Skeletal muscle satellite cell (primary cell): ENCODE measurements around the gene PRKCE.
"Not testable (repeated sequence)": the region's sequence is repeated elsewhere in the genome, so short reads cannot be mapped to it uniquely, and the experiment has no call there.

Source experiments
- H3K27me3 ChIP-seq: 2 replicates; pipeline ENCODE4 v1.7.0; 2013; ENCODE audit warnings: low read length; ENCODE audit not compliant: control insufficient read depth, insufficient read depth
- H3K36me3 ChIP-seq: 2 replicates; pipeline ENCODE4 v1.7.0; 2013; ENCODE audit warnings: mild to moderate bottlenecking, control low read depth, low read length; ENCODE audit not compliant: insufficient read depth
- H3K4me1 ChIP-seq: 2 replicates; pipeline ENCODE4 v1.7.0; 2013; ENCODE audit warnings: low read length; ENCODE audit not compliant: control insufficient read depth, insufficient read depth
- H3K4me2 ChIP-seq: 2 replicates; pipeline ENCODE4 v1.7.0; 2013; ENCODE audit warnings: mild to moderate bottlenecking, low read length
- H3K4me3 ChIP-seq: 2 replicates; pipeline ENCODE4 v1.7.0; 2013; ENCODE audit warnings: low read length
- H3K9ac ChIP-seq: 2 replicates; pipeline ENCODE4 v1.7.0; 2013; ENCODE audit warnings: mild to moderate bottlenecking, low read depth, low read length, moderate library complexity
- H3K9me3 ChIP-seq: replicated peaks from 2 replicates; pipeline ENCODE4 v1.7.0; 2013; ENCODE audit warnings: mild to moderate bottlenecking, control low read depth, low read length

PRKCE gene

DNA sequence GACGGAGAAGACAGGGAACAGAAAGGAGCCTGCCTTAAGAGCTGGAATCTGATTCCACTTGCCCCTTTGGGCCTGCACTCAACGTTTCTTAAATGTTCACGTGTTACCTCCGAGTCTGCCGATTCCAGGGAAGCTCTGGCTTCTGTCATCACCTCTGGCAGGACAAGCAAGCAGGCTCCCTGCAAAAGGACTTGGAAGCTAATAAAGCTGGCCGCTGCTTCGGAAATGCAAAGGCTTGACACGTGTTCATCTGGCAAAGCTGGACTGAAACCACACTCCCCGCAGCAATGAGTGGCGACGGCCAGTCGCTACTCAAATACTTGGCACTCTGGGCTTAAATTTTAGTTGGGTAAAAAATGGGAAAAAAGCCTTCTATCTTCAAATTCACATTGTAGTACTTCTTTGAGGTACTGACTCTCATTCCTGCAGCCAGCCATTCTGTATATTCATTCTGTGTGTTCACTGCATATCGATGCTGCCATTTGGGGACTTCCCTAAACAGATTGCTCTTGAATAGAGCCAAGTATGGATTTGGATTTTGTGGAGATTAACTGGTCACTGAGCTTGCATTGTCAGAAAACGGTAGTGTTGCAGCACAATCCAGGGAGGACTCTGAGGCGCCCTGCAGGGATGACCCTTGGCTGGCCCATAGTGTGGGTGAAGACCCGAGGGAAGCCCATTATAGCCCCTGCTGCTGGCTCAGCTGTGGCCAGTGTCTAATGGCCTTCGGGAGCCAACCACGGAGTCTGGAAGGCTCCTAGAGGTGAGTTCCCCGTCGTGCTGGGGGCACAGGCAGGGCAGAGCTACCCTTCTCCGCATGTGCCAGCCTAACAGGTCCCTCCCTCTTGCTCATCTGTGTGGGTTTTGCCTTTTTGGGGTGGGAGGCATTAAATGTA, 231.5 kb downstream of the PRKCE start:
- Histone ChIP-seq H3K9me3 (no peaks in the 10 kb centered on the region), H3K9ac (no peak overlapping the region), H3K4me3 (no peak overlapping the region), H3K36me3 (no peaks in the 10 kb centered on the region), H3K4me1 (peaks cover under 1% of the 10 kb centered on the region), H3K4me2 (no peak overlapping the region), H3K27me3 (no peaks in the 10 kb centered on the region)

DNA sequence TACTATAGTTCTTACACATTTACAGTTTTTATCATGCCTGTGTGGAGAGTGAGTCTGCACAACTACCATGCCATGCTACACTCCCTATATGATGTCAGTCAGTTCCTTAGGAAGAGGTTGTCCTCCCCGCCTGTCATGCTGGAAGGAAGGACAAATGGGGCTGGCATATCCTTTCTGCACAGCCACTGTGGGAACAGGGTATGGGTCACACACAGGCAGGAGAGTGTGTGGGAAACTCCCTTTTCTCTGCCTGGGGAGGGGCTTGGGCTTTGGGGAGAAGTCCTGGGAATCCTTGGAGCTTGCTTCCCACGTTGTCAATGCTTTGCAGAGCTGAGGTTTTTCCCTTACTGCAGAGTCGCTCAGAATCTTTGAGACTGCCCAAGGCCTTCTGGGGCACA, 232.1 kb downstream of the PRKCE start:
- Histone ChIP-seq H3K4me1 (peaks cover 3% of the 10 kb centered on the region), H3K36me3 (no peaks in the 10 kb centered on the region), H3K27me3 (no peaks in the 10 kb centered on the region), H3K9me3 (no peaks in the 10 kb centered on the region), H3K9ac (no peak overlapping the region), H3K4me3 (no peak overlapping the region), H3K4me2 (no peak overlapping the region)

DNA sequence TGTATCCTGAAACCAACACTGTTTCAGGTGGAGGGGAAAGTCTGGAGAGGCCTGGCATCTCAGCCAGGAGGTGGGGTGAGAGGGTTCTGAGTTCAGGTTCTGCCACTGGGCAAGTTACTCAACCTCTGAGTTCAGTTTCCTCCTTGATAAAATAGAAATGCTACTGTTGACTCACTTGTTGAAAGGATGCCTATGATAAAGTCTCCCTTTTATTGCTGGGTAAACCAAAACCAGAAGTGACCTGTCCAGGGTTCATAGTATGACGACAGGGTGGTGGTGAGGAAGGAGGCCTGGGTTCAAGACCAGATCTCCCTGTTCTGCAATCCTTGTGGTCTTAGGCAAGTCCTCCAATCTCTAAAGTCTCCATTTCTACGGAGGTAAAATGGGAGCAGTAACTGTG, 232.7 kb downstream of the PRKCE start:
- no peaks in the 10 kb centered on the region for H3K36me3 ChIP-seq
- no peak overlapping the region for H3K4me3 ChIP-seq
- H3K9me3 ChIP-seq = no peaks in the 10 kb centered on the region
- H3K4me1 ChIP-seq = peaks cover 3% of the 10 kb centered on the region
- H3K4me2 ChIP-seq = no peak overlapping the region
- no peaks in the 10 kb centered on the region for H3K27me3 ChIP-seq
- no peak overlapping the region for H3K9ac ChIP-seq

DNA sequence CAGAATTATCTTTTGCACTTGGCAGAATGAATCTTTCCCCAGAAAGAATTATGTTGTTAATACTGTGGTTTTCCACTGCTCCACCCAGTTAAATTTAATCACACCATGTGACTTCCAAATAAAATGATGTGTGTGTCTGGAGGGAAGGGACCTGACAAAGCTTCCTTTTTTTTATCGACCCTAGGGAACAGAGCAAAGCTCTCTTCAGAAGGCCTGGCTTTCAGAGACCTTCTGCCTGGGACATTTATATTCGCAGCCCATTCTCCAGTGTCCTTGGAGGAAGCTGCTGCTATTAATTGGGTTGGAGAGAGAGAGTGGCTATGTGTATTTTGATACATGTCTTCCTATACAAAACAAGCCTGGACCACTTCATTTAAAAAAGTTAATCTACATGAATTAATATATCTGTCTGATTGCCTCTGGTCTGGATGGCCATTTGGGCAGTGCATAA, 233.7 kb downstream of the PRKCE start:
- no peak overlapping the region for H3K4me3 ChIP-seq
- no peak overlapping the region for H3K9ac ChIP-seq
- H3K27me3 ChIP-seq = no peaks in the 10 kb centered on the region
- no peaks in the 10 kb centered on the region for H3K36me3 ChIP-seq
- no peaks in the 10 kb centered on the region for H3K9me3 ChIP-seq
- peaks cover 3% of the 10 kb centered on the region for H3K4me1 ChIP-seq
- H3K4me2 ChIP-seq = no peak overlapping the region

DNA sequence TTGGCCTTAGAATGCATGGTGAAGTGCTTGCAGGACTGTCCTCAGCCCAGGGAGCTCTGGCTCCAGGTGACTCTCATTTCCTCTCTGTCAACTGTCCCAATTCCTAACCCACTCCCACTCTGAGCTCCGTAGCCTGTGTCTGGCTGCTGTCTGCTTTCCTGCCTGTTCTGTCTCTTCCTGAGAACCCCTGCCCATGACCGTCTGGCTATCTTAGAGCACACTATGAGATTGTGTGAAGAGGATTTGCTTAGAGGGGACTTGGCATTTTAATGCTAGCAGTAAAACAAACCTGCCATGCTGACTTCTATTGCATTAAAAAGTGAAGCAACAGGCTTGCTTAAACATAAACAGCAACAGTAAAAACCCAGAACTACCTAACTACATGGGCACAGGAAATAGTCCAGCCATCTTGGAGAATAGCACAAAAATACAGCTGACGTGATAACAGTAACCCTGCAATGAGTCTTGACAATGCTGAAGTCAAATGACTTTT, 234.7 kb downstream of the PRKCE start:
- no peak overlapping the region for H3K9ac ChIP-seq
- no peaks in the 10 kb centered on the region for H3K27me3 ChIP-seq
- no peaks in the 10 kb centered on the region for H3K9me3 ChIP-seq
- H3K4me1 ChIP-seq = peaks cover 3% of the 10 kb centered on the region
- H3K4me2 ChIP-seq = no peak overlapping the region
- no peaks in the 10 kb centered on the region for H3K36me3 ChIP-seq
- H3K4me3 ChIP-seq = no peak overlapping the region

DNA sequence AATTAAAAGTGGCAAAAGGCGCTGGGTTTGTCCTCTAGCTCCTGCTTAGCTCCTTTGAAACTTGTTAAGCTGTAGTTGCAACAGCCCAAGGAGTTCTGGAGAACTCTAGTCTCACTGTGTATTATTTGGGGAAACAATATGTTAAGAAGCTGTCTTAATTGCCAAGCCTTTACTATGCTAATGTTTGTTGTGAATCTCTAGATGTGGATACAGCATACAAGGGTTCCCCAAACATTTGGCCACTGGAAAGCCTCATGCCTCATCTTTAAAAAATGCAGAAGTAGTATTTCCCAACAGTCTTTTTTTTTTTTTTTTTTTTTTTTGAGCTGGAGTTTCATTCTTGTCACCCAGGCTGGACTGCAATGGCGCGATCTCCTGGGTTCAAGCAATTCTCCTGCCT, 236.7 kb downstream of the PRKCE start:
- Histone ChIP-seq H3K9me3 (no peaks in the 10 kb centered on the region), H3K36me3 (no peaks in the 10 kb centered on the region), H3K27me3 (no peaks in the 10 kb centered on the region), H3K9ac (no peak overlapping the region), H3K4me3 (no peak overlapping the region), H3K4me1 (peaks cover 3% of the 10 kb centered on the region), H3K4me2 (no peak overlapping the region)

DNA sequence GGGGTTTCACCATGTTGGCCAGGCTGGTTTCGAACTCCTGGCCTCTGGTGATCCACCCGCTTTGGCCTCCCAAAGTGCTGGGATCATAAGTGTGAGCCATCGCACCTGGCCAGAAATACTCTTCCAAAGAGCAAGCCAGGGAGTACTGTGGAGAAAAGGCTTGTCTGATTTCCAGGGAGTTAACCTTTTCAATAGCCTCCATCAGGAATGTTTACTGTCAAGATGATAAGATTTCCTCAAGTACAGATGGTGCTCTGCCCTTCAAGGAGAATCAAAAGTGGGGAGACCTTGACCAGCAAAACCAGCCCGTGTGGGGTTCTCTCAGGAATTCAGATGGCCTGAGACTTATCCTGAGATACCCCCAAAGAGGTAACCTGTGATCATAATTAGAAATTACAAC, 237.2 kb downstream of the PRKCE start:
- Histone ChIP-seq H3K9me3 (no peaks in the 10 kb centered on the region), H3K4me1 (peaks cover 3% of the 10 kb centered on the region), H3K27me3 (no peaks in the 10 kb centered on the region), H3K4me3 (no peak overlapping the region), H3K9ac (no peak overlapping the region), H3K36me3 (no peaks in the 10 kb centered on the region), H3K4me2 (no peak overlapping the region)

DNA sequence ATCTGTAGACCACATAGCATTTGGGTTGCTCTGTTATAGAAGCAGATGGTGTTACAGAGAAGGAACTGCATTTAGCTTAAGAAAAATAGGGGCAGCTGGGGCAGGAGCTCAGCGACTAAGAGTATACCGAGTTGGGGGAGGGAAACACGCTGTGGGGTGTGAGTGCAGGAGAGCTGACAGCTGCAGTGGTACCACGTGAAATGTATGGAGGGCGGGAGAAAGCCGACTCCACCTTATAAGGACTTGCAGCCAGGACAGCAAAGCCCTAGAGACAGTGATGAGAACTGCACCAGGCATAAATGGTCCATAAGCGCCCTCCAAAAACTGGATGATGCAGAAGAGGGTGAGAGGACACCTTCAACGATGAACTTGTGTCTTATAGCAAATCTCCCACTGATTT, 237.6 kb downstream of the PRKCE start:
- H3K27me3 ChIP-seq = no peaks in the 10 kb centered on the region
- H3K4me2 ChIP-seq = no peak overlapping the region
- no peaks in the 10 kb centered on the region for H3K9me3 ChIP-seq
- H3K9ac ChIP-seq = no peak overlapping the region
- peaks cover 3% of the 10 kb centered on the region for H3K4me1 ChIP-seq
- no peak overlapping the region for H3K4me3 ChIP-seq
- H3K36me3 ChIP-seq = no peaks in the 10 kb centered on the region

DNA sequence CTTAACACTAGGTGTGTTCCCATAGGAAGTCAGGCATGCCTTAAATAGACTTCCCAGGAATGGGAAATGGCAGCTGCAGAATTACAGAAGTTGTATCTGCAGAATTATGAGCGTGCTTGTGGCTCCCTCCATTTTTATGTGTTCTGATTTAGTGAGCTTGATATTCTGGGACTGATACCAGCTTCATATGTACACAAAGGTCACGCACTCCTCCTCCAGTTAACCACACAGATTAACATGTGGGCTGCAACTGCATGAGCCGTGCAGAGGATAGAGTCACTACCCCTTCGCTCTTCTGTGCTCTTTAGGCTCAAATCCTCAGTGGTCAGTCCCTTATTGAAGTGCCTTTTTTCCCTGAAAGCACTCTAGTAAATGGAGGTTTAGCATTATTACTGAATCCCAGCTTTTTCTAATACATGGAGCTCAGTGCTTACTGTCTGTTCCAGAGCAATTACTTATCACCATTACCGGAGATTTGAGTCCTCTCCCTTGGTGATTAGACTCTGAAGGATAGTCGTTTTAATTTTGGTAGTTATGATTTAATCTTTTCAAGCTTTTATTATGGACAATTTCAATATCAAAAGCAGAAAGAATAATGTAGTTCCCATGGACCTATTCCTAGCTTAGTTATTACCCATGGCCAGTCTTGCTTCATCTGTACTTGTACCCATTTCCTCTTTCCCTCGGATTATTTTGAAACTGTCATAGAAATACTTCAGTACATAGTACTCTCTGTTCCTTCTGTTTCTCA, 238.3 kb downstream of the PRKCE start:
- Histone ChIP-seq H3K9me3 (no peaks in the 10 kb centered on the region), H3K36me3 (no peaks in the 10 kb centered on the region), H3K9ac (no peak overlapping the region), H3K27me3 (no peaks in the 10 kb centered on the region), H3K4me3 (no peak overlapping the region), H3K4me2 (no peak overlapping the region), H3K4me1 (peaks cover 3% of the 10 kb centered on the region)

DNA sequence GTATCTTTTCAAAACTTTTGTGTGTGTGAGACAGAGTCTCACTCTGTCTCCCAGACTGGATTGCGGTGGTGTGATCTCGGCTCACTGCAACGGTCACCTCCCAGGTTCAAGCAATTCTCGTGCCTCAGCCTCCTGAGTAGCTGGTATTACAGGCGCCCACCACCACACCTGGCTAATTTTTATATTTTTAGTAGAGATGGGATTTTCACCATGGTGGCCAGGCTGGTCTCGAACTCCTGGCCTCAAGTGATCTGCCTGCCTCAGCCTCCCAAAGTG, 238.8 kb downstream of the PRKCE start:
- H3K9me3 ChIP-seq, H3K9ac ChIP-seq, H3K4me2 ChIP-seq, H3K4me1 ChIP-seq, H3K36me3 ChIP-seq, H3K27me3 ChIP-seq, H3K4me3 ChIP-seq: not testable (repeated sequence)

DNA sequence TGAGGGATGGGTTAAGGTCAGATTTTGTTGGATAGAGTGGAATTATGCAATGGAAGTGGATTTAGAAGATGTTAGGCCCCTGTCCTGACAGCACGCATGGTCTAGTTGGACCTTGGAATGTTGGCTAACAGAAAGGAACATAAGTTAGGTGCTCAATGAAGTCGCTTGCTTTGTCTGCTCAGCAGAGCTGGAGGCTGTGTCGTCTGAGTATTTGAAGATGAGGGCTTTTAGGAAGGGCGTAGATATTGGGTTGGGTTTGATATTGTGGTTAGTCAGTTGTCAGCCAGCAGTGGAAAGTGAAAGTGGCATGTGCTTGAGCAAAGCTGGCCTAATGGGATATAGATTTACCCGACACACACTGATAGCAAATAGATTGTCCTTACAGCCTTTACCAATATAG, 239.3 kb downstream of the PRKCE start:
- Histone ChIP-seq H3K4me3 (no peak overlapping the region), H3K4me1 (peaks cover 10% of the 10 kb centered on the region), H3K36me3 (no peaks in the 10 kb centered on the region), H3K9ac (no peak overlapping the region), H3K9me3 (no peaks in the 10 kb centered on the region), H3K4me2 (no peak overlapping the region), H3K27me3 (no peaks in the 10 kb centered on the region)
